GM12874 (cell line): ENCODE measurements around the gene SCTR.

ENCODE experiments used
- TF ChIP-seq, protein P1 (sequence below): IDR thresholded peaks from 2 replicates; pipeline ENCODE4 v1.5.1; 2011; ENCODE audit warnings: low read depth, mild to moderate bottlenecking, control low read depth, low read length, moderate library complexity; ENCODE audit not compliant: insufficient read depth

The SCTR gene

GRCh38 chr2:119436993-119437772, 87.1 kb downstream of the SCTR start:
- TF ChIP-seq, protein P1, sequence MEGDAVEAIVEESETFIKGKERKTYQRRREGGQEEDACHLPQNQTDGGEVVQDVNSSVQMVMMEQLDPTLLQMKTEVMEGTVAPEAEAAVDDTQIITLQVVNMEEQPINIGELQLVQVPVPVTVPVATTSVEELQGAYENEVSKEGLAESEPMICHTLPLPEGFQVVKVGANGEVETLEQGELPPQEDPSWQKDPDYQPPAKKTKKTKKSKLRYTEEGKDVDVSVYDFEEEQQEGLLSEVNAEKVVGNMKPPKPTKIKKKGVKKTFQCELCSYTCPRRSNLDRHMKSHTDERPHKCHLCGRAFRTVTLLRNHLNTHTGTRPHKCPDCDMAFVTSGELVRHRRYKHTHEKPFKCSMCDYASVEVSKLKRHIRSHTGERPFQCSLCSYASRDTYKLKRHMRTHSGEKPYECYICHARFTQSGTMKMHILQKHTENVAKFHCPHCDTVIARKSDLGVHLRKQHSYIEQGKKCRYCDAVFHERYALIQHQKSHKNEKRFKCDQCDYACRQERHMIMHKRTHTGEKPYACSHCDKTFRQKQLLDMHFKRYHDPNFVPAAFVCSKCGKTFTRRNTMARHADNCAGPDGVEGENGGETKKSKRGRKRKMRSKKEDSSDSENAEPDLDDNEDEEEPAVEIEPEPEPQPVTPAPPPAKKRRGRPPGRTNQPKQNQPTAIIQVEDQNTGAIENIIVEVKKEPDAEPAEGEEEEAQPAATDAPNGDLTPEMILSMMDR = no peak

DNA sequence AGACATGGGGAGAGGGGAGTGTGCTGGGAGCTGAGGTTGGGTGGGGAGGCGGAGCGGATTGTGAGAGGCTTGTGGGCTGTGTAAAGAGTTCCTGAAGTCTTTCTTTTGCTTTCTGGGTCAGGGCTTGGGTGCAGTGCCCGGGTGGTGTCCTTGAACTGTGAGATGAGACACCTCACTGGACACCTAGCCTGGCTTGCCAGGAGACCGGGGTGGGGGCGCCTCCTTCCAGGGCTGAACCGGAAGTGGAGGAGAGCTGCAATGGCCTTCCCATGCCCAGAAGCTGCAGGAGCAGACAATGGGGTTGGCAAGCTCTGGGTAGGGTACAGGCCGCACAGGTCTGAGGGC, 88.4 kb downstream of the SCTR start:
- TF ChIP-seq, protein P1 = no peak

GRCh38 chr2:119435081-119435952, 89.0 kb downstream of the SCTR start:
- TF ChIP-seq, protein P1 = no peak

DNA sequence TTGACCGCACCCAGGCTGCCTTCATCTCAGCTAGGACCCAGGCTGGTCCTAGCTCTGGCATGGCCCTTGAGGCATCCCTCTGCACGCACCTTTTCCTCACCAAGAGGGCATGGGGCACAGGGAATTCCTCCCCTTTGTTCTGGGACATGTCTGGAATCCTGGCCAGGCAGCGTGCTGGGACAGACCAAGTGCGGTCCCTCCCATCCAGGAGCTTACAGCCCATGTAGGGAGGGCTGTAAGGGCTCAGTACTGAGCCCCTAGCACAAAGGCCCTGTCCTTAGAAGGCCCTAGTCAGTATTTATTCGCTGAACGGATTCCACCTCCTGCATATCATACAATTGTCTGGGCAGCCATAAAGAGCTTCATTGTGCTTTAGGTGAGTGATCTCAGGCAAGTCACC, 89.6 kb downstream of the SCTR start:
- TF ChIP-seq, protein P1 = no peak

GRCh38 chr2:119433636-119434327, 90.5 kb downstream of the SCTR start:
- TF ChIP-seq, protein P1 = no peak

- TF ChIP-seq, protein P1 = no peak
Observed at GRCh38 chr2:119432851-119433522, 91.3 kb downstream of the SCTR start.
